NCI-H2227 (cell line): Measurements from ENCODE around the gene GAB2.
A peak's percentile ranks its signal among the peaks of the same experiment; 100 is the strongest.
"Not testable (repeated sequence)": the region's sequence is repeated elsewhere in the genome, so short reads cannot be mapped to it uniquely, and the experiment has no call there.

ENCODE experiments used
- DNase-seq: peaks from one replicate; lab custom pipeline; 2025; ENCODE audit not compliant: unreplicated experiment; lab: John Stamatoyannopoulos, UW

Gene GAB2

DNA sequence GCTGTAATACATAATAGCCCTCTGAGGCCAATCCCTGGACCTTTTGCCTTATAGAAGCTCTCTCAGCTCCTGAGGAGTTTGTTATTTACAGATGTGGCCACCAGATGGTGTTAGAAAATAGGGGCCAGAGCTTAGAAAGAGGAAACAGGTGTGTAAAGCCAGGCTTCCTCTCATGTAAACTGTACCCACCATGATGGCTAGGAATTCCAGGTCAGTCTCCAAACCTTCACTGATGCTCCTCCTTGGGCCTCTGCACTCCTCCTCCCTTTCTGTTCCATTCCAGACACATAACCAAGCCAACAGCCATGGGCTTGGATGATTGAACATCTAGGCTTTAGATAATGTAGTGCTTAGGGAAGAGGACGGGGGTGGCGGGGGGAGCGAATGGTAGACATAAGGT is 189.2 kb downstream of the GAB2 start:
- peak; percentile 84 for DNase-seq

DNA sequence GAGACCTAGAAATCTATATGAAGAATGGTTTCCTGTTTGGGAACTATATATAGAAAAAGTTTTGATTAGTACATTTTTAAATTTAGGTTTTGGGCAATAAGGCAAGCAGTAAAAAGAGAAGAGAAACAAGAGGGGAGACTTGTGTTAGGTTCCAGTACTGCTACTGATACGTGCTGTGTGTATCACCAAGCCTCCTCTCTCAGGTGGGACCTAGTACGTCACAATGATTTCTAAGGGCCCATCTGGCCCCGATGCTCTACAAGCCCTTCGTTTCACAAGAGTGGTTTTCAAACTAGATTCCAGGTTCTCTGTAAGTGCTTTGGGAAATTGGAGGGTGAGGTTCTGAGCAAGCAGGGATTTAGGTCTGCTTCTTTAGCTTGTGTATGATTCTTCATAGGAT is 189.7 kb downstream of the GAB2 start:
- DNase-seq = no peak

DNA sequence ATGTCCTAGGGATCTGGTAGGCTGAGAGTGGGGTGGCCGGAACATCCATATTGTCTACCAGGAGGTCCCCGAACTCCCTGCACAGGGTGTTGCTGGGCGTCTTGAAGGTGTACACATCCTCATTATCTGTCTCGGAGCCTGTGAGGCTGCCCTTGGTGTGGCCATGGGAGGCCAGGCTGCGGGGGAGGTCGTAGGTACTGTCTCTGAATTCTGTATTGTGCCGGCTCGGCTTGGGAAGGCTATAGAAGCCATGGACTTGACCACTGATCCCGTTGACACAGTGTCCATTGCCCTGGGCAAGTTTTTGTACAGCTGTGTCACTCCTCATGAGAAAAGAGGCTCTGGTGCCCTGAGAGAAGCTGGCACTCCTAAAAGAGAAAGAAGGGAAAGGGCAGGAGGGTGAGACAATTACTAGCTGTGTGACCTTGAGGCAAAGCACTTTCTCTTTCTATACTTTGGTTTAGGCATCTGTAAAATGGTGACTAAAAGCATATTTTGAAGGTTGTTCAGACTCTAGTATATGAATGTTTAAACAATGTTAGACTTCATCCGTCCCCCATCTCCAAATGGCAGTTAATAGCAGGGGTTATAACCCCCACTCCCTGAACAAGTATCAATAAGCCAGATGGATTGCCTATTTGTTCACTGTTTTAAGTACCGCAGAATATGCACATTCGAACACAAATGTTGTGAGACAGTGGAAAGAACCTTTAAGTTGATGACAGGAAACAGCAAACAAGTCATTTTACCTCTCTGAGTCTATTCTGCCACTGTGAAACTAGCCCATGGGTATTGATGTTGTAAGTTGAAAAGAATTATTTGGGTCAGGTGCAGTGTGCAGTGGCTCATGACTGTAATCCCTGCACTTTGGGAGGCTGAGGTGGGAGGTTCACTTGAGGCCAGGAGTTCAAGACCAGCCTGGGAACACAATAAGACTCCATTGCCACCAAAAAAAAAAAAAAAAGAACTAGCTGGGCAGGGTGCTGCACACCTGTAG is 190.6 kb downstream of the GAB2 start:
- DNase-seq = no peak

DNA sequence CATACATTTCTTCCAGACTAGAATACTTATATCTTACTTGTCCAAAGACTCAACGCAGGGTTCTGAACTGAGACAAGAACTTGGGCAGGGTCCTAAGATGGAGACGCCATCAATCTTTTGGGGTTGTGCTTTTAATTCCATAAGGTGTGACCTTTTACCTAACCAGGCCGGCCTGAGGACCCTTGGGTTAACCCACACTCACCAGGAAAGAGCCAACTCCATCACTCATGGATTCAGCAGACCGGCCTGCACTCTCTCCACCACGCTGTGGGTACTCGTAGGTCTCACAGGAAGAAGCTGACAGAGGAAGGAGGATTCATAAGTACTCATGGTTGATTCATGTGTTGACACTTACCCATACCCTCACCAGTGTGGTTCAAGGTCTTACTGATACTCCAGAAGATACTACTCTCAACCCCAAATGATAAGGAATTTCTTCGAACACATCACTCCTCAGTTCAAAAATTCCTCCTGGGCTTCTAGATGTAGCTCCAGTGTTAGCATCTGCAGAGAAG is 192.7 kb downstream of the GAB2 start:
- DNase-seq = no peak

DNA sequence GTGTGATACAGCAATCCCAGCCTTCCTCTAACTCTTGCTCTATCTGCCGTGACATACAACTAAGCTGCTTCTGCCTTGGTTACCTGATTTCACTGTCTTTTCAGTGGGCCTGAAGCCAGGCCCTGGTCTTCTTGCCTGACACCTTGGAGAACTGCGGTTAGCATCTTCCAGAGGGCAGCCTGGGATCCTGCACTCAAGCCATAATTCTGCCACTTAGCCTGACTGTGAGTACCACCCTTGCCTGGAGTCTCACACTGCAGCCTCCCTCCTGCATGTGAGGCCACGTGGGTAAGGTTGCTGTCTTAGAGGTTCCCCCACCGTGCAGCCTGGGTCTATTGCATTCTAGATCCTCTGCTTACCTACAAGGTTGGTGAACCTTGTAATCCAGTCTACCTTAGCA is 193.1 kb downstream of the GAB2 start:
- DNase-seq = no peak

GRCh38 chr11:78223320-78223954 is 194.2 kb downstream of the GAB2 start:
- DNase-seq = no peak

DNA sequence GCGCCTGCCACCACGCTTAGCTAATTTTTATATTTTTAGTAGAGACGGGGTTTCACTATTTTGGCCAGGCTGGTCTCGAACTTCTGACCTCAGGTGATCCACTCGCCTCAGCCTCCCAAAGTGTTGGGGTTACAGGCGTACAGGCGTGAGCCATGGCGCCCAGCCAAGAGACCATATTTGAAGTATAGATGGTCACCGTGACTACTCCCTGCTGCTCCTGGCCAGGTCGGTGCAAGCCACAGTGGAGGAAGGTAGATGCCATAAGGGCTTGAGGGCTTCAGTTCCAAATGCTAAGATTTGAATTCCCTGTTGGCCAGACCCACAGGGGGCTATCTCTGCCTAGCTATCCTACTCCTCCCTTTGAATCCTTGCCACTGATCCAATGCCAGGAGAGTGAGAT is 194.9 kb downstream of the GAB2 start:
- DNase-seq = not testable (repeated sequence)

- DNase-seq = peak; percentile 83
These were observed 196.0 kb downstream of the GAB2 start for GRCh38 chr11:78221396-78222315.

DNA sequence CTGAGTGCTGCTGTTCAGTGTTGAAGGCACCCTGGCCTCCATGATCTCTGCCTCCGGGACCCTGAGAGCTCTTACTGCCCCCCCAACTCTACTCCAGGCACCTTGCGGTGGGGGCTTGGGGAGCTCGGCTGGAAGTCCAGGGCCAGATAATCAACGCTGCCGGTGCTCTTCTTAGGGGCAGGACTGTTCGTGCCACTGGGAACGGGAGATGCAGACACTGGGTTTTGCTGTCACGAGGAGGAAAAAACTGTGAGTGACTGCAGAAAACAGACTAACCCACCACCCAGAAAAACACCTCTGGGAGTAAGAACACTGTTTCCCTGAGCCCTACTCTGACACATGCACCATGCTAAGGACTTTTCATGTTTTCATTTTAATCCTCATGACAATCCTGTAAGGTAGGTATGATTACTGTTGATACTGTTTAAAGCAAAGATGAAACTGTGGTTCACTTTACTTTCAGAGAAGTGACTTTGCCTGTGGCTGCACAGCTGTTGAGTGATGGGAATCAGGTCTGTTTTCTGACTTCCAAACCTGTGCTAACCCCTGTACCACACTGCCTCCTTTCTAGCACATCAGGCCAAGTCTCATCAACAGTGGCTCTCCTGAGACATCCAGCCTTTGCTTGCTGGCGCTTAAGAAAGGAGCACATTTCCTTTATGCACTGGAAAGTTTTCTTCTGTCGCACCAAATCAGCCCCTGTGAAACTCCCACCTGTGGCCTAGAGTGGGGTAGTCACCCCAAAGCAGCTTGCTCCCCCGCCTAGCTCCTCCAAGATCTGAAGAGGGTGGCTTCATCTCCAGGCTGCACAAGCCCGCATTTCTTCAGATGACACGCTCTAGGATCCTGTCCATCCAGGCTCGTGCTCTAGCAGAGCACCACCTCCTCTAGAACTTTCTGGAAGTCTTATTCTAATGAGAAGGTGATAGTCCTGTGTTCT is 197.1 kb downstream of the GAB2 start:
- no peak for DNase-seq

DNA sequence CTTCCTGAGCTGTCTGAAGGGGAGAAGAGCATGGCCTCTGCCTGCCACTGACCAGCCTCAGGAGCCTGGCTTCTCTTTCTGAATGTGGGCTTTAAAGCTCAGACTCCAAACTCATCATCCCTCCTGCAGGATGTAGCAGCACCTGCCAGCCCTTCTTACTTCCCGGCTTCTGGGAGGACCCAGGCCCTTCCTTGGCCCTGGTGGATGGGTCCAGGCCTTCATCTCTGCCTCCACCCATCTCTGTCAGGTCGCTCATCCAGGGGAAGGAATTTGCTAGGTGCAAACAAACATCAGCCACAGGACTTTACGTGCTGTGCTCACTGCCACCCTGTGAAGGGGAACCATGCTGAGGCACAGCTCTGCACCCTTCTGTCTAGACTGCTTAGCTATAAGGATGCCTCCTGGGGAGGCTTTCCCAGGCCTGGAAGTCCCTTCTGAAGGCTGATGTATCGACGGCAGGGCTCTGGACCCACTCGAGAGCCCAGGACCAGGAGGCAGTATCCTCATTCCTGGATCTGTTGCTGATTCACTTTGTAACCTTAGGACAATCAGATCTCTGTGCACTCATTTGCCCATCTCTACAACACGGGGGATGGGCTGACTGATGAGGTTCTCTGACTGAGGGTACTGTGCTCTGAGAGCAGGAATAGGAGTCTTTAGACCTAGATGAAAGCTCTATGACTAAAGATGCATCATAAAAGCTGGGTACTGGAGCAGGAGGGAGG is 198.0 kb downstream of the GAB2 start:
- DNase-seq = no peak

DNA sequence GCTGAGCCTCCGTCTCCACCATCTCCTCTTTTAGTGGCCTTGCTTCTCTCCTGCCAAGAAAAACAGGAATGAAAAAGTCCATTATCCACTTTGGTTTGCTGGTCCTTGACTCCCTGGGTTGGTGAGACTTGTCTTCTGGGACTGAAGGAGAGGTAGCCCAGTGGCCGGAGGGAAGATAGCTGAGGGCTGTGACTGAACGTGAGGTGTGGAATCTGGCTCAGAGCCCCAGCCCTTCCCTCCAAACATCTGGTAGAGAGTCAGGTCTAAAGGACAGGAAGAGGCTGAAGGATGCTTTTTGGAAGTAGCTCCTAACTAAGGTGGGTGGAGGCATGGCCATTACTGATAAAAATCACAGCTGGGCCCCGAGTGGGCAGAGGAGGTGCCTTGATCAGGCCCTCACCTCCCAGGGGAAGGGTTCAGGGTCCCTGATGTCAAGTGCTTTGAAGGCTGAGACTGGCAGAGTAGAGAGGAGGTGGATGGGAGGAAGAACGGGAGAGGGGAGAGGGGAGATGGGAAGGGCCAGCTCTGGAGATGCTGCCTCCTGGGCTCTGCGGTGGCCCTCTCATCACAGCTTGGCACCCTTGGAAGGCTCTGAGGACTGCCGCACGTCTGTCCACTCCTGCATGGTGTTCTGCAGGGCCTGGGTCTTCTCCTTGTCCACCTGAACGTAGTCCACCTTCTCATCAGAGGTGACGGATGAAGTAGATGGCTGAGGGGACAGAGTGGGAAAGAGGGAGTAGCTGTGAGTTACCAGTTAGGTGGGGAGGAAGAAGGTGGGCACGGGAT is 198.7 kb downstream of the GAB2 start:
- DNase-seq = no peak

GRCh38 chr11:78217650-78218541 is 199.7 kb downstream of the GAB2 start:
- no peak for DNase-seq

DNA sequence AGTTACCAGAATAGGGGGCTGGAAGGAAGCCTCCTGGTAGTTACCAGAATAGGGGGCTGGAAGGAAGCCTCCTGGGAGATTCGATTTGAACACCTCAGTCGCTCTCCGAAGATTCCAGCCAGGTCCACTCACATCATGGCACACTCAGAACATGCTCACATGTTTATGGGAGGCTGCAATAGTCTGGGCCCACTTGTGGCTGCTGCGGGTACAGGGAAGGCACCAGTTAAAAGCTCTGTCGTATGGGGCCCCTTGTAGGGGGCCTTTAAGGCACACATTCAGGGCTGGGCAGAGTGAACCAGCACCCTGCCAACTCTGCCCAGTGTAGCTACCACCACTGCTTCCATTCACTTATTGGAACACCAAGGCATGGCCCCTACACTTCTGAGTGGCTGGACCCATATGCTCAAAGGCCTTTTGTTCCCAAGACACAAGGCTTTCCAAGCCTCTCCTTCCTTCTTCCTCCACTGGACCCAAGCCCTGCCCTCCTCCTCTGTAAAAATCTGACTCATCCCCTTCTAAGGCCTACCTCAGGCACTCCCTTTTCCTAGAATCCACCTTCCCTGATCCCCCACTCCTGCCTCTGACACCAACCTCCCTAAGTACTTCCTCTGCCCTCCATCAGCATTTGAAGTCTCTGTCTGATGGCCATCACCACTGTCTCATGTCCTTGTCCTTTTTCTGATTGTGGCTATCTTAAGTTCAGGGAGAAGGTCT is 200.9 kb downstream of the GAB2 start:
- DNase-seq = no peak

DNA sequence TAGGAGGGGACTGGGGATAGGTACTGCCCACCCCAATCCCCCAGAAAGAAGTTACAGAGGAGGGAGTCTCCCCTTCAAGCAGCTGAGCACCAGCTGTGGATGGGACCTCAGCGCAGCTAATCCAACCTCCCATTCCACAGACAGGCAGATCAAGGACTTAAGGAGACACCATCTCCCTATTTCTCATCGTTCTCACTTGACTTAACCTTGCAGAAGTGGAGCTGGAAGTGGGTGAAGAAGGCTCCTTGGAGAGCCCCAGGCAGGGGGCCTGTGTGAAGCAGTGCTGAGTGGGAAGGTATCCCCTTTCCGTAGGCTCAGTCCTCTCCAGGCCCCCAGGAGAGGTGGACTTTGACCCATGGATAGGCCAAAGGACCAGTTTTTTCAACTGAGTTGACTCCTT is 201.6 kb downstream of the GAB2 start:
- DNase-seq = no peak

DNA sequence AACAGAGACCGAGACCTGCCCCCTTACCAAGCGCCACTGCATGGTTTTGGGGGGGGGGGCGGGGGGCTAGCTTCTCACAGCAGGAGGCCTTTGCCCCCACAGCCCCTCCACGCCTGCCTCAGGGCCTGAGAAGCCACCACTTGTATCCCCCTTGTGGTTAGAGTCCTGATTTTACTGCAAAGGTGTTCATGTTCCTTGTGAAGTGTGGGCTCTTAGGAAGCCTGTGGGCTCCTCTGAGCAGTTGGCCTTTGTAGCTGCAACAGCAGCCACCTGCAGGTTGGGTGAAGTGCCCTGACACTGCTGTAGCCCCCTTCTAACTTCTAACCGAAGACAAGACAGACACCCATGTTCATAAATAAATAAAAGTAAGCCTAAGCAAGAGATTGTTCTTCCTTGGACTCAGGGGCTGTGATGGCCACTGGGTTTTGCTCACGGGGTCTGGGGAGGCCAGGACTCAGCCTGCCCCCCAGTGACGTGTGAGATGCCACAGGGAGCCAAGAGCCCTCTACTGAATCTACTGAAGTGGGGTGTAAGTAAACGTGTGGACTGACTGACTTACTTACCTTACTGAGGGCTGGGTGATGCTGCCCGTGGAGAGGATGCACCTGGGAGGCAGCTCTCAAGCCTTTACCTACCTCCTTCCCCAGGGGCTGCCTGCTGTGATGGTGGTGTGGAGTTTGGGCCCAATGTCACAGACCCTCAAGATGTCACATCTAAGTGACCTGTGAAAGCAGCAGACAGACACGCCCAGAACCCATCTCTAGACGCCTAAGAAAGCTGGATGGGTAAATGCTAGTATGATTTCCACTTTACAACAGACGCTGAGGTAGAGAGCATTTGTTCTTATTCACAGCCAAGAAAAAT is 203.1 kb downstream of the GAB2 start:
- DNase-seq = no peak
